ENCODE results near the gene SPO11. TPM values are rescaled to one million over a fixed set of nuclear protein-coding genes. Genes with fewer than 3 reads are reported as not detected.

SPO11 gene
- total RNA-seq, 1 experiment from 2014 or later, result not detected

DNA sequence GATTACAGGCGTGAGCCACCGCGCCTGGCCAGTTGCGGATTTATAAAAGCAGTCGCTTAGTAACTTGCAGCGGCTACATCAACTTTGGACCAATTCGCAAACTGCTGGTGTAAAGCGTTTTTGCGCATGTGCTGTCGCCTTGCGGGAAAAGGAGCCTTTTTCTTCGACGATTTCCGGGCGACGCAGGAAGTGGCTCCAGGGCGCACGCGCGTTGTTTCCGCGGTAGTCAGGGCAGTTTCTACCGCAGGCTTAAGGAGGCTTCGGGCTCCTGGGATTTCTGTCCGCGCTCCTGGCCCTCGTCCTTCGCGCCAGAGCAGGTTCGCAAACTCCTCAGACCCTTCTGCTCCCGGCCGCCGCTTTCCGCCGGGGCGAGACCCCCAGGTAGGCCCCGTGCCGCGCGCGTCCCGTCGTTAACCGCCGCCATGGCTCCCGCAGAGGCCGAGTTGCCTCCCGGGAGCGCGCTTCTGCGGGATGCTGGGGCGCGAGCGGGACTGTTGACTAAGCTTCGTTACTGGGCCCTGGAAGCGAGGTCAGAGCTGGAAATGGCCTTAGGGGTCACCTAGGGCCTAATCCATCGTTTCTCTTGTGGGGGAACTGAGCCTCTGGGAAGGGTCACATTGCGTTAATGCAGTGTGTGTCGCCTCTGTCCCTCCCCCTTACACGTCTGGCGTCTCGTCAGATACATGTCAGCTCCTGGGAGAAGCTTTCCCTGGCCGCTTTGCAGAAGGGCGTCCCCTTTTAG, 21.6 kb downstream of the SPO11 start, which contains the start of gene RAE1:
Gene RAE1, plus strand, starts transcription at position 214 of the 742 bp plus-strand sequence. CDS start 2,784 bp downstream, outside the sequence.
- Mint-ChIP-seq H3K4me1 (ENCODE audit: low read depth, unreplicated experiment) (peaks cover 18% of the 10 kb centered on the region), H3K27ac (ENCODE audit: unreplicated experiment) (peak within 1 kb of the TSS; percentile 90), H3K36me3 (ENCODE audit: insufficient read depth, unreplicated experiment) (peaks cover 52% of the 10 kb centered on the region), H3K27me3 (ENCODE audit: insufficient read depth, unreplicated experiment) (no peaks in the 10 kb centered on the region), H3K9me3 (ENCODE audit: unreplicated experiment) (no peaks in the 10 kb centered on the region), H3K4me3 (ENCODE audit: unreplicated experiment) (peak within 1 kb of the TSS; percentile 88)
- DNase-seq, result peak; percentile 97 to 98
- TF ChIP-seq, protein P1, sequence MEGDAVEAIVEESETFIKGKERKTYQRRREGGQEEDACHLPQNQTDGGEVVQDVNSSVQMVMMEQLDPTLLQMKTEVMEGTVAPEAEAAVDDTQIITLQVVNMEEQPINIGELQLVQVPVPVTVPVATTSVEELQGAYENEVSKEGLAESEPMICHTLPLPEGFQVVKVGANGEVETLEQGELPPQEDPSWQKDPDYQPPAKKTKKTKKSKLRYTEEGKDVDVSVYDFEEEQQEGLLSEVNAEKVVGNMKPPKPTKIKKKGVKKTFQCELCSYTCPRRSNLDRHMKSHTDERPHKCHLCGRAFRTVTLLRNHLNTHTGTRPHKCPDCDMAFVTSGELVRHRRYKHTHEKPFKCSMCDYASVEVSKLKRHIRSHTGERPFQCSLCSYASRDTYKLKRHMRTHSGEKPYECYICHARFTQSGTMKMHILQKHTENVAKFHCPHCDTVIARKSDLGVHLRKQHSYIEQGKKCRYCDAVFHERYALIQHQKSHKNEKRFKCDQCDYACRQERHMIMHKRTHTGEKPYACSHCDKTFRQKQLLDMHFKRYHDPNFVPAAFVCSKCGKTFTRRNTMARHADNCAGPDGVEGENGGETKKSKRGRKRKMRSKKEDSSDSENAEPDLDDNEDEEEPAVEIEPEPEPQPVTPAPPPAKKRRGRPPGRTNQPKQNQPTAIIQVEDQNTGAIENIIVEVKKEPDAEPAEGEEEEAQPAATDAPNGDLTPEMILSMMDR (IDR thresholded peaks at IDR 0.05; ENCODE audit: insufficient read depth in 1 of 2, low read depth in 1 of 2, low read length in 1 of 2, severe bottlenecking in 1 of 2, unreplicated experiment in 1 of 2), result no peak
- intact Hi-C loops (cut with micrococcal nuclease; ENCODE audit: unreplicated experiment), result no loop called here
- ChIA-PET POLR2A (no interaction called here), CTCF (interaction anchor here (0.6 to 0.9 kb wide), 2 partner anchors 32 to 106 kb away, joined by 3 to 4 read pairs; no protein-coding TSS in a partner anchor)
- H3K4me3 ChIP-seq (ENCODE audit: low read depth, low read length), result peak within 1 kb of the TSS; percentile 74
- no peaks in the 10 kb centered on the region for H3K9me3 ChIP-seq
- BruUV-seq (replicated peaks), result no TSS peak
- peaks cover 8% of the 10 kb centered on the region for H3K4me1 ChIP-seq
- H3K36me3 ChIP-seq (ENCODE audit: control insufficient read depth, insufficient read depth, low read length), result peaks cover 7% of the 10 kb centered on the region; the same call in 1 of the 2 replicates
- H3K27me3 ChIP-seq (replicated peaks; ENCODE audit: control insufficient read depth, insufficient read depth, low read length), result no peaks in the 10 kb centered on the region

DNA sequence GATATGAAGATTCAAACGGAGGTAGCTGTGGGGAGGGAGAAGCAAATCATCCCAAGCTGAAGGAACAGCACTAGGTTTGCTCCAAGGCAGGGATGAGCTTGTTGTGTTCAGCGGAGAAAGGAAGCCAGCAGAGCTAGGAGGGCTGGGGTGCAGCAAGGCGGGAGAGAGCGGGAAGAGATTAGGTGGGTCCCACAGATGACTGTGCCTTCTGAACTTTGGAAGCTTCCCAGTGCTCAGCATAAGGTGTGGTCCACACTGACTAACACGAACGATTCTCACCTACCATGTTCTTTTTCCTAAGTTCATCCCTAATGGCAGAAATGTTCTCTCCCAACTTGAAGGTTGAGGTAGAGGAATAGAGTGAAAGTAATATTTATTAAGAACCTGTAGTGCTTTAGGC, 22.7 kb downstream of the SPO11 start:
- ChIA-PET CTCF (interaction anchor here (0.7 kb wide), 1 partner anchor 211 kb away, joined by 3 read pairs; no protein-coding TSS in a partner anchor), POLR2A (no interaction called here)
- H3K9me3 Mint-ChIP-seq (ENCODE audit: unreplicated experiment), result no peaks in the 10 kb centered on the region
- TF ChIP-seq, protein P1 (IDR thresholded peaks at IDR 0.05; ENCODE audit: insufficient read depth in 1 of 2, low read depth in 1 of 2, low read length in 1 of 2, severe bottlenecking in 1 of 2, unreplicated experiment in 1 of 2), result no peak
- H3K9me3 ChIP-seq, result no peaks in the 10 kb centered on the region
- no peaks in the 10 kb centered on the region for H3K27me3 Mint-ChIP-seq (ENCODE audit: insufficient read depth, unreplicated experiment)
- intact Hi-C loops (cut with micrococcal nuclease; ENCODE audit: unreplicated experiment), result no loop called here
- peaks cover 52% of the 10 kb centered on the region for H3K36me3 Mint-ChIP-seq (ENCODE audit: insufficient read depth, unreplicated experiment)
- H3K36me3 ChIP-seq (ENCODE audit: control insufficient read depth, insufficient read depth, low read length), result peaks cover 11% of the 10 kb centered on the region
- peak overlapping the region; percentile 88 for H3K4me3 Mint-ChIP-seq (ENCODE audit: unreplicated experiment)
- H3K4me1 Mint-ChIP-seq (ENCODE audit: low read depth, unreplicated experiment), result peaks cover 18% of the 10 kb centered on the region
- peak overlapping the region; percentile 90 for H3K27ac Mint-ChIP-seq (ENCODE audit: unreplicated experiment)
- peak overlapping the region; percentile 11 for H3K4me3 ChIP-seq (ENCODE audit: low read depth, low read length)
- no peaks in the 10 kb centered on the region for H3K27me3 ChIP-seq (replicated peaks; ENCODE audit: control insufficient read depth, insufficient read depth, low read length)
- peaks cover 8% of the 10 kb centered on the region for H3K4me1 ChIP-seq
- no peak for DNase-seq
- no TSS peak for BruUV-seq (replicated peaks)

DNA sequence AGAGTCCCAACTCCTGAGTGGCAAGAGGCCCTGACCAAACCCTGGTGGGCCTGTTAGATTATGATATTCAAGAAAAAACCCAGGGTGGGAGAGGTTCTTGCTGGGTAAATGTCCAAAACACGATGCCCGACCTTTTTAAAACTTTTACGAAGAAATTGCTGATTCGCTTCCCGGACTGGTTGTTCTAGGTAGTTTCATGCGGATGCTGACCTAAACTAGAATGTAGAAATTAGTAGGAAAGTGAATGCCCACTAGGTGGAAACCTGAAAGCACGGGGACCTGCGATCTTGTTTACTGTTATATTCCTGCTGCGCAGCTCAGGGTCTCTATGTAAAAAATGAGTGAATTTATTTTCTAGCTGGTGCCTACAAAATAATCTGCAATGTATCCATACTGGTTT, 23.7 kb downstream of the SPO11 start:
- H3K4me3 Mint-ChIP-seq (ENCODE audit: unreplicated experiment), result peak overlapping the region; percentile 30
- TF ChIP-seq, protein P1 (IDR thresholded peaks at IDR 0.05; ENCODE audit: insufficient read depth in 1 of 2, low read depth in 1 of 2, low read length in 1 of 2, severe bottlenecking in 1 of 2, unreplicated experiment in 1 of 2), result peak in 1 of 2 experiments; percentile 13
- CTCF ChIA-PET, result interaction anchor here (0.7 kb wide), 1 partner anchor 957 kb away, joined by 4 read pairs; no protein-coding TSS in a partner anchor
- peaks cover 52% of the 10 kb centered on the region for H3K36me3 Mint-ChIP-seq (ENCODE audit: insufficient read depth, unreplicated experiment)
- peaks cover 11% of the 10 kb centered on the region for H3K36me3 ChIP-seq (ENCODE audit: control insufficient read depth, insufficient read depth, low read length)
- no peak overlapping the region for H3K4me3 ChIP-seq (ENCODE audit: low read depth, low read length)
- DNase-seq, result no peak
- no peaks in the 10 kb centered on the region for H3K9me3 ChIP-seq
- peaks cover 18% of the 10 kb centered on the region for H3K4me1 Mint-ChIP-seq (ENCODE audit: low read depth, unreplicated experiment)
- no peak overlapping the region for H3K27ac Mint-ChIP-seq (ENCODE audit: unreplicated experiment)
- peaks cover 8% of the 10 kb centered on the region for H3K4me1 ChIP-seq
- H3K27me3 ChIP-seq (replicated peaks; ENCODE audit: control insufficient read depth, insufficient read depth, low read length), result no peaks in the 10 kb centered on the region
- no TSS peak for BruUV-seq (replicated peaks)
- intact Hi-C loops (cut with micrococcal nuclease; ENCODE audit: unreplicated experiment), result no loop called here
- POLR2A ChIA-PET, result no interaction called here
- H3K27me3 Mint-ChIP-seq (ENCODE audit: insufficient read depth, unreplicated experiment), result no peaks in the 10 kb centered on the region
- H3K9me3 Mint-ChIP-seq (ENCODE audit: unreplicated experiment), result no peaks in the 10 kb centered on the region

All from Caco-2 (cell line).